ENCODE data around the gene YEATS4. TPM values are rescaled to one million over a fixed set of nuclear protein-coding genes. Genes with fewer than 3 reads are reported as not detected.

YEATS4 gene
- total and polyA plus RNA-seq, 9 of the 15 experiments (the other 6 are each of a cell fraction or from before 2014, with no cell fraction given) = 25.9 to 92.2 (median 49.2) TPM

- TF ChIP-seq NR2C2 (CRISPR knock-in tag; IDR thresholded peaks at IDR 0.05) = no peak
- TF ChIP-seq NR2C2 (tag; IDR thresholded peaks at IDR 0.05) = peak; percentile 49; the same call in 1 of the 2 replicates
- TF ChIP-seq POLR2A (conservative IDR thresholded peaks at IDR 0.05) = peak; percentile 75
- no peak for TF ChIP-seq U2AF2 (optimal IDR thresholded peaks at IDR 0.05; ENCODE audit: low read depth, low read length)
- no peak for TF ChIP-seq FOXA1 (IDR thresholded peaks at IDR 0.05; ENCODE audit: borderline replicate concordance)
- no peak for TF ChIP-seq ELK3 (CRISPR knock-in tag; IDR thresholded peaks at IDR 0.05)
- no peak for TF ChIP-seq MCM5 (IDR thresholded peaks at IDR 0.05; ENCODE audit: low read depth)
- 0 out of 2 replicates have a peak, but pooled peaks have one; percentile 34 for TF ChIP-seq POLR2G (IDR thresholded peaks at IDR 0.05; ENCODE audit: low read depth, low read length)
- no peak for TF ChIP-seq CBX8 (IDR thresholded peaks at IDR 0.05; ENCODE audit: borderline replicate concordance, extremely low read depth, low read depth, low read length, poor library complexity, severe bottlenecking)
- no peak for TF ChIP-seq SAFB (IDR thresholded peaks at IDR 0.05; ENCODE audit: borderline replicate concordance, low read depth, low read length)
- TF ChIP-seq MNT (conservative IDR thresholded peaks at IDR 0.05) = no peak; a peak in 1 of 4 replicates
- TF ChIP-seq PML (IDR thresholded peaks at IDR 0.05; ENCODE audit: low read length) = peak; percentile 59; the same call in 1 of the 2 replicates
- 0 out of 2 replicates have a peak, but pooled peaks have one; percentile 43 for TF ChIP-seq ZNF175 (CRISPR knock-in tag; IDR thresholded peaks at IDR 0.05; ENCODE audit: low read depth)
- no peak for TF ChIP-seq RREB1 (CRISPR knock-in tag; IDR thresholded peaks at IDR 0.05)
- TF ChIP-seq LCOR (CRISPR knock-in tag; IDR thresholded peaks at IDR 0.05) = no peak
- TF ChIP-seq HDAC6 (IDR thresholded peaks at IDR 0.05; ENCODE audit: low read depth, low read length) = no peak
- no peak for TF ChIP-seq POLR3G (IDR thresholded peaks at IDR 0.05; ENCODE audit: extremely low read depth, insufficient read length, insufficient replicate concordance)
- peak in 1 of 2 experiments; percentile 63; a peak in 1 of 4 replicates for TF ChIP-seq RCOR1 (IDR thresholded peaks at IDR 0.05; ENCODE audit: borderline replicate concordance in 1 of 2, low read depth in 2 of 2, low read length in 2 of 2)
- TF ChIP-seq DACH1 (IDR thresholded peaks at IDR 0.05; ENCODE audit: partially characterized antibody) = peak; percentile 32
These were observed 28.8 kb upstream of the YEATS4 start (continued) for GRCh38 chr12:69330475-69331473.
